Ovary (tissue), 10 donors: ENCODE results near the gene EPPIN. TPM values are rescaled to one million over a fixed set of nuclear protein-coding genes. Genes with fewer than 3 reads are reported as not detected.

Experiments used
- DNase-seq, 5 donors: peaks; one replicate each; pipeline ENCODE4 v3.0.0-alpha.2; 2019 to 2020
- H3K27ac ChIP-seq, 2 donors: fragments of 200-600 bp; one replicate each; pipeline versions ENCODE4 v1.5.1 to v1.8.0; 2019 to 2022
- H3K27me3 ChIP-seq: fragments of 200-600 bp; one replicate; pipeline ENCODE4 v1.8.0; 2022
- H3K36me3 ChIP-seq: fragments of 200-600 bp; sonication (generic); one replicate; pipeline ENCODE4 v1.5.1; 2019
- H3K4me1 ChIP-seq: one replicate; pipeline ENCODE4 v1.8.1; 2013; ENCODE audit warnings: mild to moderate bottlenecking, moderate library complexity; ENCODE audit not compliant: insufficient read depth
- H3K4me3 ChIP-seq: fragments of 200-600 bp; sonication (generic); one replicate; pipeline ENCODE4 v1.5.1; 2017
- H3K9me3 ChIP-seq, 2 donors: fragments of 200-600 bp in 1 of 2; sonication (generic) in 1 of 2; one replicate each; pipeline versions ENCODE4 v1.5.1 to v1.8.1; 2013 to 2019; ENCODE audit warnings: mild to moderate bottlenecking in 1 of 2, moderate library complexity in 1 of 2
- EP300 ChIP-seq: sonication (generic); formaldehyde crosslinking; IDR thresholded peaks from one replicate; pipeline ENCODE4 v1.6.1; 2017; ENCODE audit warnings: antibody characterized with exemption
- POLR2A ChIP-seq: fragments of 450-650 bp; IDR thresholded peaks from one replicate; pipeline ENCODE4 v1.6.1; 2017; ENCODE audit warnings: antibody characterized with exemption, mild to moderate bottlenecking, moderate library complexity
- WGBS, 3 donors: extraction: QIAGEN DNeasy Blood & Tissue Kit in 1 of 3; methylation state at CpG; one replicate each; pipeline versions ENCODE4 v1.1.5 to v1.1.7; 2013 to 2017; 5-methylcytosine and 5-hydroxymethylcytosine counted together
- intact Hi-C, 4 donors: fragments of 100-400 bp; cut with DNase I; formaldehyde crosslinking; loops; one replicate each; pipeline versions ENCODE4 v1.11.0 to v1.15.1; 2022 to 2023
- long read RNA-seq, 3 donors: library from polyadenylated mRNA in 2 of 3; unstranded in 2 of 3; transcript quantifications; one replicate each; pipeline ENCODE4 v2.0.0 and lab custom pipeline, GENCODE V29; 2021 to 2026
- polyA plus RNA-seq, 2 donors: library from polyadenylated mRNA; stranded (reverse); fragments of 200-250 nt in 1 of 2; fragments of 350-450 nt in 1 of 2; fragmentation: Illumina TruSeq in 1 of 2; extraction: RNeasy Lipid Tissue Mini Kit (QIAGEN cat#74804) in 1 of 2; gene quantifications; one replicate each; pipeline ENCODE4 v1.2.3, GENCODE V29; 2013 to 2014
- total RNA-seq, 7 donors: library from RNA; depleted of rRNA in 2 of 7; stranded (reverse); fragments of >200 nt in 2 of 7; fragmentation: NEBNext Ultra II Directional in 3 of 7; extraction: Animal tissue kit (Norgen Biotek cat#: 25700) in 3 of 7; gene quantifications; one replicate each; pipeline versions ENCODE4 v1.1.0 to v1.2.4, GENCODE V29; 2016 to 2023
- TF ChIP-seq, protein P1 (sequence below), 3 donors: fragments of 450-650 bp in 2 of 3; fragments of 200-600 bp in 1 of 3; IDR thresholded peaks; one replicate each; pipeline versions ENCODE4 v1.5.1 to v1.8.0; 2016 to 2022; ENCODE audit warnings: antibody characterized with exemption in 3 of 3, mild to moderate bottlenecking in 1 of 3
- donor health status: DM: no; HTN: no; CAD: no; lungs with moderate emphysema.
- donor health status: DM: no; HTN: no; CAD: no.
- donor health status: Bipolar disorder and iron deficiency.
- donor health status: DM: yes; HTN: yes; CAD: no.
- donor health status: DM: no; HTN: no; CAD: no.
- donor health status: DM: yes; HTN: yes; CAD: no.

Gene EPPIN
- total RNA-seq = 1 to 10 TPM in 1 of 7 donors, under 1 TPM in 1, not detected in 5; 0.30 to 1.1 TPM
- polyA plus RNA-seq = under 1 TPM; 0.21 to 0.38 TPM
- long read RNA-seq, donor 1 = 0 reads
- long read RNA-seq, donor 2 = 0 reads
- long read RNA-seq, donor 3 = 0 reads

DNA sequence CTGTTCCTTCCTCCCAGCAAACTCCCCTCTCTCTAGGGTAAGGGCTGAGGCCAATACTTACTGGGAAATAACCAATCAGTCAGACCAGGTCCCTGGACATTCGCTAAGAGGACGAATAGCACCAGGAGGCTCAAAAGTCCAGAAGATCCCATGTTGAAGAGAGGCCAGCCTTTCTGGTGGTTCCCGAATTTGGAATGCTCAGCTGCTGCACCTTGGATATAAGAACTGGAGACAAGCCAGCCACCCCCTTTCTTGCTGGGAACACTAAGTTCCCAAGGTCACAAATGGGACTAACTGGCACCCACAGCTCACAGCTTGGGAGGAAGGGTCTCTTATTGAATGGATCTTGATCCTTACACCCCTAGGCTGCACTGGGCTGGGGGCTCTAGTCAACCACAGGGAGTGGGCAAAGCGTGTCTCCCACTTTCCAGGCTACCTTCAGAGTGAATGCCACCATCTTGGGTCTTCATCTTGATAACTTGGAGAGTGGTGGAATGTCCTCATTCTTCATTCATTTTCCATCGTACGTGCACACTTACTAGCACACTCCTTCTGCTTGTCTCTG, at the start of gene EPPIN:
EPPIN (minus strand) TSS at position 196 of the 565 bp plus-strand sequence; CDS start at position 152, 44 bp downstream.
- no peak for TF ChIP-seq EP300
- TF ChIP-seq, protein P1, sequence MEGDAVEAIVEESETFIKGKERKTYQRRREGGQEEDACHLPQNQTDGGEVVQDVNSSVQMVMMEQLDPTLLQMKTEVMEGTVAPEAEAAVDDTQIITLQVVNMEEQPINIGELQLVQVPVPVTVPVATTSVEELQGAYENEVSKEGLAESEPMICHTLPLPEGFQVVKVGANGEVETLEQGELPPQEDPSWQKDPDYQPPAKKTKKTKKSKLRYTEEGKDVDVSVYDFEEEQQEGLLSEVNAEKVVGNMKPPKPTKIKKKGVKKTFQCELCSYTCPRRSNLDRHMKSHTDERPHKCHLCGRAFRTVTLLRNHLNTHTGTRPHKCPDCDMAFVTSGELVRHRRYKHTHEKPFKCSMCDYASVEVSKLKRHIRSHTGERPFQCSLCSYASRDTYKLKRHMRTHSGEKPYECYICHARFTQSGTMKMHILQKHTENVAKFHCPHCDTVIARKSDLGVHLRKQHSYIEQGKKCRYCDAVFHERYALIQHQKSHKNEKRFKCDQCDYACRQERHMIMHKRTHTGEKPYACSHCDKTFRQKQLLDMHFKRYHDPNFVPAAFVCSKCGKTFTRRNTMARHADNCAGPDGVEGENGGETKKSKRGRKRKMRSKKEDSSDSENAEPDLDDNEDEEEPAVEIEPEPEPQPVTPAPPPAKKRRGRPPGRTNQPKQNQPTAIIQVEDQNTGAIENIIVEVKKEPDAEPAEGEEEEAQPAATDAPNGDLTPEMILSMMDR (IDR thresholded peaks at IDR 0.05) = no peak
- TF ChIP-seq POLR2A = no peak
- no peaks in the 10 kb centered on the region for H3K4me1 ChIP-seq
- 69 to 81% (median 70%) methylated on average over 6 of the region's 6 CpGs for WGBS, 3 donors
- H3K27me3 ChIP-seq = no peaks in the 10 kb centered on the region
- no peak for DNase-seq
- H3K4me3 ChIP-seq = no peak within 1 kb of the TSS
- no peaks in the 10 kb centered on the region for H3K9me3 ChIP-seq
- intact Hi-C loops = no loop called here
- H3K36me3 ChIP-seq = no peaks in the 10 kb centered on the region
- no peak within 1 kb of the TSS for H3K27ac ChIP-seq

DNA sequence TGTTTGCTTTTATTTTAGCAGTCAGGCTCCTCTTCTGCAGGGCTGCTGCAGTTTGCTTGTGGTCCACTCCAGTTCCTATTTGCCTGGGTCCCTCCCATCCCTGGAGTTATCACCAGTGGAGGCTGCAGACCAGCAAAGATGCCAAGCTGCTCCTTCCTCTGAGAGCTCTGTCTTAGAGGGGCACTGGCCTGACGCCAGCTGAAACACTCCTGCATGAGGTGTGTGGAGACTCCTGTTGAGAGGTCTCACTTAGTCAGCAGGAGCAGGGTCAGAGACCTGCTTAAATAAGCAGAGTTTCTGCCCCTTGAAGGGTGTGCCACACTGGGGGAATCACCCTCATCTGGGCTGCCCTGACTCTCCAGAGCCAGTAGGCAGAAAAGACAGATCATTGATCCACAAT, 48.0 kb upstream of the EPPIN start:
- Histone ChIP-seq H3K27ac (no peak overlapping the region), H3K36me3 (no peaks in the 10 kb centered on the region), H3K4me3 (no peak overlapping the region), H3K4me1 (no peaks in the 10 kb centered on the region), H3K9me3 (no peaks in the 10 kb centered on the region), H3K27me3 (no peaks in the 10 kb centered on the region)
- intact Hi-C loops = no loop called here
- DNase-seq = no peak
- WGBS, 3 donors = 0 to 50% (median 32%) methylated on average over 1 of the region's 1 CpG
- TF ChIP-seq EP300 = no peak
- no peak for TF ChIP-seq POLR2A
- TF ChIP-seq, protein P1 (IDR thresholded peaks at IDR 0.05) = no peak

DNA sequence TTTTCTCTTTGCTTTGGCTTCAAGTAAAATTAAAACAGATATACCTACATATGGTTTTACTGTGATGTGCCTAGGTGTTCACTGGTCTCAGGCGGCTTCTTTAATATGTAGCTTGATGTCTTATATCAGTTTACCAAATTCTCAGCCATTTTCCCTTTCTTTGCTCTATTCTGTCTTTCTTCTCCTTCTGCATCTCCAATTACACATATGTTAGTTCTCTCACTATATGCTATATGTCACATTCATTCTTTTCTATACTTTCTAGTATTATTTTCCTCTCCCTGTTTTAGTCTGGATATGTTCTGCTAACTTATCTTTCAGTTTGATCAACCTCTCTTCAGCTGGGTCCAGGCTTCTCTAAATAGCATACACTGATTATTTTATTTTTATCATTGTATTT, 46.3 kb upstream of the EPPIN start:
- TF ChIP-seq EP300 (no peak), POLR2A (no peak)
- TF ChIP-seq, protein P1 (IDR thresholded peaks at IDR 0.05) = no peak
- H3K36me3 ChIP-seq = no peaks in the 10 kb centered on the region
- intact Hi-C loops = no loop called here
- 0 to 87% (median 45%) methylated on average over 1 of the region's 1 CpG for WGBS, 3 donors
- H3K4me1 ChIP-seq = no peaks in the 10 kb centered on the region
- peaks cover 0 to 5% of the 10 kb centered on the region in 2 donors for H3K9me3 ChIP-seq
- no peak overlapping the region for H3K27ac ChIP-seq
- H3K27me3 ChIP-seq = no peaks in the 10 kb centered on the region
- DNase-seq = no peak
- no peak overlapping the region for H3K4me3 ChIP-seq

DNA sequence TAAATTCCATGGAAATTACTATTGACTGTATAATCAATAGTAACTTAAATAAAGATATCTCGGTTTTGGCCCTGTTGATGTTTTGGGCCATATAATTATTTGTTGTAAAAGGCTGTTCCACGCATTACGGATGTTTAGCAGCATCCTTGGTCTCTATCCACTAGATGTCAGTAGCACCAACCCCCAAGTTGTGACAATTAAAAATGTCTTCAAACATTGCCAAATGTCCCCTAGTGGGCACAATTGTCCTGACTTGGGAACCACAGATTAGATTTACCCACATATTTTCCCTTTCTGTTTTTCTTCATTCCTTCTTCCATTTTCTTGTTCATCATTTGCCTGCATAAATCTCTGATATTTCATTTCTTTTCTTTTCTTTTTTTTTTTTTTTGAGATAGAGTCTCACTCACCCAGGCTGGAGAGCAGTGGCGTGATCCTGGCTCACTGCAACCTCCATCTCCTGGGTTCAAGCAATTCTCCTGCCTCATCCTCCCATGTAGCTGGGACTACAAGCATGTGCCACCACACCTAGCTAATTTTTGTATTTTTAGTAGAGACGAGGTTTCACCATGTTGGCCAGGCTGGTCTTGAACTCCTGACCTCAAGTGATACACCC, 45.5 kb upstream of the EPPIN start:
- DNase-seq = no peak
- 54 to 64% (median 60%) methylated on average over 5 of the region's 5 CpGs for WGBS, 3 donors

More for the DNA sequence above, 45.5 kb upstream of the EPPIN start:
- intact Hi-C loops = no loop called here
- H3K27ac ChIP-seq = no peak overlapping the region
- no peaks in the 10 kb centered on the region for H3K36me3 ChIP-seq
- H3K4me3 ChIP-seq = no peak overlapping the region
- peaks cover 0 to 6% of the 10 kb centered on the region in 2 donors for H3K9me3 ChIP-seq
- H3K27me3 ChIP-seq = no peaks in the 10 kb centered on the region
- H3K4me1 ChIP-seq = no peaks in the 10 kb centered on the region
- TF ChIP-seq POLR2A (no peak), EP300 (no peak)
- TF ChIP-seq, protein P1 (IDR thresholded peaks at IDR 0.05) = no peak
